ENCODE measurements around the gene PUS7. TPM values are rescaled to one million over a fixed set of nuclear protein-coding genes. Genes with fewer than 3 reads are reported as not detected.

The PUS7 gene
- polyA plus RNA-seq, 1 donor from 2014 or later, result 5.9 TPM

Other genes with a start within 250 kb of the PUS7 start
- gene SRPK2, start 133.3 kb downstream of the PUS7 start, polyA plus RNA-seq, result 66.5 TPM
- 11.6 TPM for gene RINT1, start 9.9 kb upstream of the PUS7 start, polyA plus RNA-seq
- not detected for gene EFCAB10, start 59.2 kb upstream of the PUS7 start, polyA plus RNA-seq